MM.1S (cell line): Measurements from ENCODE around the gene SENP8.

Experiments used
- DNase-seq: peaks from one replicate; pipeline ENCODE4 v3.0.0-alpha.2; 2015
- H2AFZ ChIP-seq: fragments of 300-600 bp; sonication (generic); 2 replicates; pipeline ENCODE4 v1.6.0; 2016; ENCODE audit warnings: antibody characterized with exemption, low read length
- H3F3A ChIP-seq: fragments of 300-600 bp; sonication (generic); 2 replicates; pipeline ENCODE4 v1.6.1; 2016; ENCODE audit warnings: mild to moderate bottlenecking, antibody characterized with exemption, low read length, moderate library complexity, mixed read lengths; ENCODE audit not compliant: insufficient read depth
- H3K27ac ChIP-seq: fragments of 300-600 bp; sonication (generic); 2 replicates; pipeline ENCODE4 v1.5.1; 2016; ENCODE audit warnings: mild to moderate bottlenecking, low read length
- H3K27me3 ChIP-seq: fragments of 300-600 bp; sonication (generic); replicated peaks from 2 replicates; pipeline ENCODE4 v1.6.0; 2016; ENCODE audit warnings: low read length; ENCODE audit not compliant: insufficient read depth
- H3K36me3 ChIP-seq: fragments of 300-600 bp; sonication (generic); replicated peaks from 2 replicates; pipeline ENCODE4 v1.6.1; 2016; ENCODE audit warnings: mild to moderate bottlenecking, low read length, mixed read lengths; ENCODE audit not compliant: insufficient read depth
- H3K4me1 ChIP-seq: fragments of 300-600 bp; sonication (generic); 2 replicates; pipeline ENCODE4 v1.6.1; 2016; ENCODE audit warnings: low read length, mixed read lengths
- H3K4me2 ChIP-seq: fragments of 300-600 bp; sonication (generic); 2 replicates; pipeline ENCODE4 v1.6.0; 2016; ENCODE audit warnings: low read depth, low read length
- H3K4me3 ChIP-seq: fragments of 300-600 bp; sonication (generic); 2 replicates; pipeline ENCODE4 v1.5.1; 2016; ENCODE audit warnings: low read length, mixed read lengths
- H3K79me2 ChIP-seq: fragments of 300-600 bp; sonication (generic); 2 replicates; pipeline ENCODE4 v1.6.1; 2016; ENCODE audit warnings: mixed run types, low read length, mixed read lengths
- H3K9ac ChIP-seq: fragments of 300-600 bp; sonication (generic); 2 replicates; pipeline ENCODE4 v1.6.1; 2016; ENCODE audit warnings: low read length, mixed read lengths
- H3K9me2 ChIP-seq: fragments of 300-600 bp; sonication (generic); replicated peaks from 2 replicates; pipeline ENCODE4 v1.6.1; 2016; ENCODE audit warnings: mild to moderate bottlenecking, low read length, mixed read lengths; ENCODE audit not compliant: insufficient read depth
- H3K9me3 ChIP-seq: fragments of 300-600 bp; sonication (generic); replicated peaks from 2 replicates; pipeline ENCODE4 v1.6.1; 2016; ENCODE audit warnings: mild to moderate bottlenecking, low read length, mixed read lengths; ENCODE audit not compliant: insufficient read depth
- H4K20me1 ChIP-seq: fragments of 300-600 bp; sonication (generic); 2 replicates; pipeline ENCODE4 v1.6.1; 2016; ENCODE audit warnings: mild to moderate bottlenecking, low read length, moderate library complexity, mixed read lengths; ENCODE audit not compliant: insufficient read depth
- CTCF ChIP-seq: fragments of 300-600 bp; sonication (generic); IDR thresholded peaks from 2 replicates; pipeline ENCODE4 v1.5.1; 2016; ENCODE audit warnings: antibody characterized with exemption, low read length, mixed read lengths
- EZH2 ChIP-seq: fragments of 300-600 bp; sonication (generic); optimal IDR thresholded peaks from 2 replicates; pipeline ENCODE3; 2017; ENCODE audit warnings: low read depth, mild to moderate bottlenecking, antibody characterized with exemption, low read length, mixed read lengths
- EZH2phosphoT487 ChIP-seq: fragments of 300-600 bp; sonication (generic); IDR thresholded peaks from 2 replicates; pipeline ENCODE4 v1.6.1; 2018; ENCODE audit warnings: antibody characterized with exemption, low read length

The SENP8 gene

DNA sequence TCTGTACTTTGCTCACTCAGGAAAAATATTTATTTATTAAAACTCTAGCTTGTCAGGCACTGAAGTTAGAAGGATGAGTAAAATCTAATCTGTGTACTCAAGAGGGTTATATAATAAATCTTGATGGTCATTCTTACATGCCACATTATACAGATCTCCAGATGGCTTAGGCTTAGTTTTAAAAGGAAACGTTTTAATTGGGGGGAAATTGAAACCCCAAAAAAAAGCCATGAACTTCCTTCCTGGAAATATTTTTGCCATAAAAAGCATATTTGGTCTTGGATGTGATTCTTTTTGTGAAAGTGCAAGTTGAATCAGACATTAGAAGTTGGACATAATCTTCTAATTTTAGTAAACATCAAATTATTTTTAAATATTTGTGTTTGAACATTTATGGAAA is 6.0 kb downstream of the SENP8 start:
- H3K27ac ChIP-seq, result no peak overlapping the region
- H3K4me3 ChIP-seq, result no peak overlapping the region
- no peak overlapping the region for H3K9ac ChIP-seq
- H3K4me2 ChIP-seq, result no peak overlapping the region
- H3K79me2 ChIP-seq, result no peaks in the 10 kb centered on the region
- no peak for DNase-seq
- H3F3A ChIP-seq, result no peaks in the 10 kb centered on the region
- H3K27me3 ChIP-seq, result no peaks in the 10 kb centered on the region
- no peaks in the 10 kb centered on the region for H3K9me2 ChIP-seq
- no peaks in the 10 kb centered on the region for H3K36me3 ChIP-seq
- H3K9me3 ChIP-seq, result no peaks in the 10 kb centered on the region
- H2AFZ ChIP-seq, result no peak overlapping the region
- no peak for TF ChIP-seq EZH2
- TF ChIP-seq EZH2phosphoT487, result no peak
- TF ChIP-seq CTCF, result no peak
- H4K20me1 ChIP-seq, result no peaks in the 10 kb centered on the region
- H3K4me1 ChIP-seq, result 0 out of 2 replicates have a peak, but pooled peaks cover under 1% of the 10 kb centered on the region

DNA sequence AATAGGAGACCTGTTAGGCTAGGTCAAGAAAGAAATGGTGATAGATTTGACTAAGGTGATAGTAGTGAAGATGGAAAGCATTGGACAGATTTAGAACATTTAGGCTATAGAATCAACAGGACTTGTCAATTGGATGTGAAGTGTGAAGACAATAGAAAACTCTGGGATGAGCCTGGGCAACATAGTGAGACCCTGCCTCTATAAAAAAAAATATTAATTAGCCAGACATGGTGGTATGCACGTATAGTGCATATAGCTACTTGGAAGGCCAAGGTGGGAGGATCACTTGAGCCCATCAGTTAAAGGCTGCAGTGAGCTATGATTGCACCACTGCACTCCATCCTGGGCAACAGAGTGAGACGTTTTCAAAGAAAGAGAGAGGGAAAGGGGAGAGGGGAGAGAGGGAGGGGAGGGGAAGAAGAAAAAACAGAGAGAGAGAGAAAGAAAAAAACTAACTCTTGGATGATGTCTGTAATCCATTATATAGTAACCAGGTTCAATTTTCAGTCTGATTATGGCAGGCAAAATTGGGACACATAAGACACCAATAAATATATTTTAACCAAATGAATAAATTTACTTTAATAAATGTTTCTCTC is 9.6 kb downstream of the SENP8 start:
- Histone ChIP-seq H3K9me2 (no peaks in the 10 kb centered on the region), H3K27ac (no peak overlapping the region), H3F3A (no peaks in the 10 kb centered on the region), H3K9ac (no peak overlapping the region), H2AFZ (no peak overlapping the region), H3K4me3 (no peak overlapping the region), H3K79me2 (no peaks in the 10 kb centered on the region), H3K9me3 (no peaks in the 10 kb centered on the region), H3K4me2 (no peak overlapping the region), H3K36me3 (no peaks in the 10 kb centered on the region), H4K20me1 (no peaks in the 10 kb centered on the region), H3K27me3 (no peaks in the 10 kb centered on the region), H3K4me1 (no peaks in the 10 kb centered on the region)
- DNase-seq, result no peak
- TF ChIP-seq EZH2, result no peak
- TF ChIP-seq CTCF, result no peak
- no peak for TF ChIP-seq EZH2phosphoT487

DNA sequence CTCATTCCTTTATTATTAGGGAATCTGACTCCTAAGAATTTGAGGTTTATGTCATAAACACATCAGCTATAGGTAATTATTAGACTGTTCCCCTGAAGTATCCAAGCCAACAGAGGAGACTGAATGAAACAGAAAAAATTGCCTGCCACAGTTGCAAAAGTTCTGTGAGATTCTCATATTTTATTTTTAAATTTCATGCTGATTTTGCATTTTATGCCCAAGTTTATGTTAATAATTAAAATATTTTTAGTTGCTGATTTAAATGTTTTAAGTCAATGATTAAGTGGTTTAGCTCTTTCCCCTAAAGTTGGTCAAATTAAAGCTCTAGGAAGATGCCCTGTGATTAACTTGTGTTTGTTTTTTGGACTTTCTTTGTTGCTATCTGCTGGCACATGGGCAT is 10.2 kb downstream of the SENP8 start:
- H3K36me3 ChIP-seq, result no peaks in the 10 kb centered on the region
- no peaks in the 10 kb centered on the region for H3K9me3 ChIP-seq
- no peaks in the 10 kb centered on the region for H4K20me1 ChIP-seq
- no peaks in the 10 kb centered on the region for H3K79me2 ChIP-seq
- no peak overlapping the region for H2AFZ ChIP-seq
- H3F3A ChIP-seq, result no peaks in the 10 kb centered on the region
- H3K4me1 ChIP-seq, result no peaks in the 10 kb centered on the region
- DNase-seq, result no peak
- TF ChIP-seq EZH2 (no peak), EZH2phosphoT487 (no peak), CTCF (no peak)
- H3K4me3 ChIP-seq, result no peak overlapping the region
- no peaks in the 10 kb centered on the region for H3K27me3 ChIP-seq
- no peak overlapping the region for H3K4me2 ChIP-seq
- H3K27ac ChIP-seq, result no peak overlapping the region
- no peak overlapping the region for H3K9ac ChIP-seq
- no peaks in the 10 kb centered on the region for H3K9me2 ChIP-seq
